HG03575 (cell line): ENCODE results near the gene ABLIM1.

Experiments used
- ATAC-seq: cut with Tn5 transposase; IDR thresholded peaks from one replicate; pipeline ENCODE4 v1.9.1; 2021; ENCODE audit not compliant: unreplicated experiment, insufficient number of reproducible peaks, low FRiP score; ENCODE audit errors: extremely low read depth

ABLIM1 gene

GRCh38 chr10:114508376-114508775 lies 149.7 kb downstream of the ABLIM1 start:
- no peak for ATAC-seq

- no peak for ATAC-seq
These were observed 150.6 kb downstream of the ABLIM1 start for GRCh38 chr10:114507449-114507848.

- no peak for ATAC-seq
These were observed 151.1 kb downstream of the ABLIM1 start for GRCh38 chr10:114506871-114507385.

- no peak for ATAC-seq
These were observed 153.1 kb downstream of the ABLIM1 start for GRCh38 chr10:114504769-114505579.

GRCh38 chr10:114502074-114502473 lies 156.0 kb downstream of the ABLIM1 start:
- ATAC-seq, result no peak

- ATAC-seq, result no peak
These were observed 156.4 kb downstream of the ABLIM1 start for GRCh38 chr10:114501650-114502049.

- ATAC-seq, result no peak
These were observed 157.4 kb downstream of the ABLIM1 start for GRCh38 chr10:114500643-114501042.

- ATAC-seq, result no peak
These were observed 158.4 kb downstream of the ABLIM1 start for GRCh38 chr10:114499630-114500190.

GRCh38 chr10:114499116-114499515 lies 159.0 kb downstream of the ABLIM1 start:
- ATAC-seq, result no peak

GRCh38 chr10:114498413-114499111 lies 159.5 kb downstream of the ABLIM1 start:
- peak; percentile 36 for ATAC-seq

- no peak for ATAC-seq
These were observed 162.8 kb downstream of the ABLIM1 start for GRCh38 chr10:114495303-114495702.

GRCh38 chr10:114492351-114493037 lies 165.6 kb downstream of the ABLIM1 start:
- ATAC-seq, result no peak

GRCh38 chr10:114491933-114492332 lies 166.1 kb downstream of the ABLIM1 start:
- no peak for ATAC-seq

- no peak for ATAC-seq
These were observed 166.7 kb downstream of the ABLIM1 start for GRCh38 chr10:114491419-114491818.

GRCh38 chr10:114489521-114490310 lies 168.4 kb downstream of the ABLIM1 start:
- no peak for ATAC-seq

- no peak for ATAC-seq
These were observed 170.1 kb downstream of the ABLIM1 start for GRCh38 chr10:114487815-114488536.

GRCh38 chr10:114486938-114487814 lies 170.9 kb downstream of the ABLIM1 start:
- ATAC-seq, result no peak
